ENCODE measurements around the gene RASAL2.

Gene RASAL2

GRCh38 chr1:178134061-178134460, 40.2 kb downstream of the RASAL2 start:
- H3K9ac ChIP-seq (ENCODE audit: low read depth, low read length, poor library complexity, severe bottlenecking): no peak overlapping the region
- TF ChIP-seq CTCF (conservative IDR thresholded peaks at IDR 0.05; ENCODE audit: low read length): no peak
- TF ChIP-seq EZH2phosphoT487 (IDR thresholded peaks at IDR 0.05; ENCODE audit: borderline replicate concordance): no peak
- H3K36me3 ChIP-seq (ENCODE audit: insufficient read depth, low read length): no peaks in the 10 kb centered on the region
- H3K79me2 ChIP-seq (ENCODE audit: insufficient read depth, low read length): no peaks in the 10 kb centered on the region
- H2AFZ ChIP-seq (ENCODE audit: low read length): no peak overlapping the region
- no peaks in the 10 kb centered on the region for H3K9me2 ChIP-seq (replicated peaks; ENCODE audit: low read depth, low read length)
- no peak overlapping the region for H3K4me2 ChIP-seq (ENCODE audit: low read depth, low read length, poor library complexity, severe bottlenecking)
- H3F3A ChIP-seq (ENCODE audit: low read depth): no peaks in the 10 kb centered on the region
- no peaks in the 10 kb centered on the region for H4K20me1 ChIP-seq (ENCODE audit: insufficient read depth, low read length, poor library complexity, severe bottlenecking)
- no peak overlapping the region for H3K4me3 ChIP-seq (ENCODE audit: low read length, poor library complexity, severe bottlenecking)
- H3K4me1 ChIP-seq (ENCODE audit: insufficient read depth, low read length, poor library complexity, severe bottlenecking): no peaks in the 10 kb centered on the region
- no peaks in the 10 kb centered on the region for H3K27me3 ChIP-seq (ENCODE audit: insufficient read depth, low read length, poor library complexity, severe bottlenecking)
- no peaks in the 10 kb centered on the region for H3K9me3 ChIP-seq (ENCODE audit: insufficient read depth, low read depth, low read length)

- TF ChIP-seq EZH2phosphoT487 (IDR thresholded peaks at IDR 0.05; ENCODE audit: borderline replicate concordance) (no peak), CTCF (conservative IDR thresholded peaks at IDR 0.05; ENCODE audit: low read length) (no peak)
- Histone ChIP-seq H3K27me3 (ENCODE audit: insufficient read depth, low read length, poor library complexity, severe bottlenecking) (no peaks in the 10 kb centered on the region), H3K9me3 (ENCODE audit: insufficient read depth, low read depth, low read length) (no peaks in the 10 kb centered on the region), H3K4me3 (ENCODE audit: low read length, poor library complexity, severe bottlenecking) (no peak overlapping the region), H3K9me2 (replicated peaks; ENCODE audit: low read depth, low read length) (no peaks in the 10 kb centered on the region), H3K36me3 (ENCODE audit: insufficient read depth, low read length) (no peaks in the 10 kb centered on the region), H3K9ac (ENCODE audit: low read depth, low read length, poor library complexity, severe bottlenecking) (no peak overlapping the region), H2AFZ (ENCODE audit: low read length) (no peak overlapping the region), H3K4me1 (ENCODE audit: insufficient read depth, low read length, poor library complexity, severe bottlenecking) (no peaks in the 10 kb centered on the region), H3F3A (ENCODE audit: low read depth) (no peaks in the 10 kb centered on the region), H3K4me2 (ENCODE audit: low read depth, low read length, poor library complexity, severe bottlenecking) (no peak overlapping the region), H3K79me2 (ENCODE audit: insufficient read depth, low read length) (no peaks in the 10 kb centered on the region), H4K20me1 (ENCODE audit: insufficient read depth, low read length, poor library complexity, severe bottlenecking) (no peaks in the 10 kb centered on the region)
Observed at GRCh38 chr1:178137238-178137637, 43.3 kb downstream of the RASAL2 start.

- Histone ChIP-seq H3K9ac (ENCODE audit: low read depth, low read length, poor library complexity, severe bottlenecking) (no peak overlapping the region), H3K9me2 (replicated peaks; ENCODE audit: low read depth, low read length) (no peaks in the 10 kb centered on the region), H3F3A (ENCODE audit: low read depth) (no peaks in the 10 kb centered on the region), H3K27me3 (ENCODE audit: insufficient read depth, low read length, poor library complexity, severe bottlenecking) (no peaks in the 10 kb centered on the region), H3K4me2 (ENCODE audit: low read depth, low read length, poor library complexity, severe bottlenecking) (no peak overlapping the region), H3K4me3 (ENCODE audit: low read length, poor library complexity, severe bottlenecking) (no peak overlapping the region), H3K9me3 (ENCODE audit: insufficient read depth, low read depth, low read length) (no peaks in the 10 kb centered on the region), H4K20me1 (ENCODE audit: insufficient read depth, low read length, poor library complexity, severe bottlenecking) (no peaks in the 10 kb centered on the region), H3K4me1 (ENCODE audit: insufficient read depth, low read length, poor library complexity, severe bottlenecking) (no peaks in the 10 kb centered on the region), H3K79me2 (ENCODE audit: insufficient read depth, low read length) (no peaks in the 10 kb centered on the region), H3K36me3 (ENCODE audit: insufficient read depth, low read length) (no peaks in the 10 kb centered on the region), H2AFZ (ENCODE audit: low read length) (no peak overlapping the region)
- no peak for TF ChIP-seq EZH2phosphoT487 (IDR thresholded peaks at IDR 0.05; ENCODE audit: borderline replicate concordance)
- TF ChIP-seq CTCF (conservative IDR thresholded peaks at IDR 0.05; ENCODE audit: low read length): no peak
Observed at GRCh38 chr1:178142806-178143205, 48.9 kb downstream of the RASAL2 start.

Measured in Loucy (cell line).